ENCODE measurements around the gene BAMBI.

BAMBI gene

DNA sequence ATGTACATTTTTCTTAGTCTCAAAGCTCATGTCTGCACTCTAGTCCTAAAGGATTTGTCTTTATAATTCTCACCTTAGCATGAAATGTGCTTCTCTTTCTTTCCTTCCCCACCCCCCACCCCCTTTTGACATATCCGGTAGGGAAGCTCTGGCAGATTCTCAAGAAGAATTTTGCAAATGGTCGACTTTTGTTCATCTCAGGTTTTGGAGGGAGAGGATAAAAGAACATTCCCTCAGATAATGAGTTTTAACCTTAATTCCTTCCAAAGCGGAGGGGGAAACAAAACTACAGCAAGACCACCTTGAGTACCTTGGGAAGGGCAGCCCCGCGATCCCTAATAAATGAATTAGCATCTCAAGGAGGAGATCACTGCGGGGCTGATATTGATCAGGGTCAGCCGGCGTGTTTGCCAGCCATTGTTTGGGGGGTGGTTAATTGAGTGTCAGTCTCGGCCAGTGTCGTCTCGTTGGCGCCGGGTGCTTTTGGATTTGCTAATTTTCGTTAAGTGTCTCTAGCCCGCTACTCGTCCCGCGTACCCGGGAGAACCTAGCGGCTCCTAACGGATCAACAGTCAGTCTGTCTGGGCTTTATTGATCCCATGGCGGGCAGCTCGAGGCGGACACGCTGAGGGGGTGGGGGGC lies 874 bp upstream of the BAMBI start:
- DNase-seq = no peak

DNA sequence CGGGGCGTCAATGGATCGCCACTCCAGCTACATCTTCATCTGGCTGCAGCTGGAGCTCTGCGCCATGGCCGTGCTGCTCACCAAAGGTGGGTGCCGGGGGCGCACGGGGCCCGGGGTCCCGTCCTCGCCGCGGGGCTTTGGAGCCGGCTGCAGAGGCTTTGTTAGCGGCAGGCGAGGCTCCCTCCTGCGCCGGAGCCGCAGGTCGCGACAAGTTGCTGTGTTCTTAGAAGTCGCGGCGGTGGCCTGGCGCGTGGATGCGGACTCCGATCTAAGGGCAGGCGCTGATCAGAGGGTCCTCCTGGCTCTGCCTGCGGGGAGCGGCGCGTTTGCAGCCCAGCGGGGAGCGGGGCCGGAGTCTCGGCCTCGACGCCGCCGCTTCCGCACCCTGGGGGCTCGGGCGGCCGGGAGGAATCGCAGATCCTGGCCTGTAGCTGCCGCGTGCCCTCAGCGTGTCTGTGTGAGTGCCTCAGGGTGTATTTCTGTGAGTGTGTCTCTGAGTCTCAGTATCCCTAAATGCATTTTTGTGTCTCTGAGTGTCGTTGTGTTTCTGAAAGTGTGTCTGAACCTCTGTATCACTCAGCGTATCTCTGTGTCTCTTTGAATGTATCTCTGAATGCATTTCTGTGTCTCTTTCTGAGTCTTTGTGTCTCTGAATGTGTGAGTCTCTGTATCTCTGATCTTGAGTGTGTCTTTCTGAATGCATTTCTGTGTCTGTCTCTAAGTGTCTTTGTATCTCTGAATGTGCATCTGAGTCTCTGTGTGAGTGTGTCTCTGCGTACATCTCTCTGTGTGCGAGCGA lies 766 bp downstream of the BAMBI start:
- DNase-seq = no peak

DNA sequence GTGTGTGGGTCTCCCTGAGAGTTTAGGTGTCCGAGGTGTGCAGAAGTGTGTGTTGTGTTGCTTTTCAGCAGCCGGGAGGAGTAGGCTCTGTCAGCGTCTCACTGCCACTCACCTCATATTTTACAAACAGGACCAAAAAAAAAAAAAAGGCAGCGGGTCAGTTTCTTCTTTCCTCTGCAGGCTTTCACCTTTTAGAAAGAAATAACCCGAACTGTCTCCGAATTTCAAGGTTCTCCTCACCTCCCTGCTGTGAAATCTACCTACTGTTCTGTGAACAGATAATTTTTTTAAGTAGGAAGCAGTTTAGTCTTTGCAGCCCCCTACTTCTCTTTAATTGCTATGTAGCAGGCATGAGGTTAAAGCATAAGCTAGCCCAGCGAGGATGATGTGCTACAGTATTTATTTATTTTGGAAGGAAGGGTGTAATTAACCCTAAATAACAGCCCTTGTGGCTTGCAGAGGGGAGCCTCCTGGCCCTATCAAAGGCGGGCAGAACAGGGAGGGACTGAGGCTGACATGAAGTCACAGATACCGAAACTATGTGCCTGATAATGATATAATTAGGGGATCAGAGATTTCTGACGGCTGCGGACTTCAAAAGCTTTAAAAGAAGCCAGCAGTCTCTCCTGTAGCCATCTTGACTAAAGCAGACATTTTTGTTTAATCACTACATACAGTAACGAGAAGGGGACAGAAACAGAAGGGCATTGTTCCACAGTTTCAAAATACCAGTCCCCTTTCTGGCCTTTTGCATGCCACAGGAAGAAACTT lies 1.6 kb downstream of the BAMBI start:
- no peak for DNase-seq

DNA sequence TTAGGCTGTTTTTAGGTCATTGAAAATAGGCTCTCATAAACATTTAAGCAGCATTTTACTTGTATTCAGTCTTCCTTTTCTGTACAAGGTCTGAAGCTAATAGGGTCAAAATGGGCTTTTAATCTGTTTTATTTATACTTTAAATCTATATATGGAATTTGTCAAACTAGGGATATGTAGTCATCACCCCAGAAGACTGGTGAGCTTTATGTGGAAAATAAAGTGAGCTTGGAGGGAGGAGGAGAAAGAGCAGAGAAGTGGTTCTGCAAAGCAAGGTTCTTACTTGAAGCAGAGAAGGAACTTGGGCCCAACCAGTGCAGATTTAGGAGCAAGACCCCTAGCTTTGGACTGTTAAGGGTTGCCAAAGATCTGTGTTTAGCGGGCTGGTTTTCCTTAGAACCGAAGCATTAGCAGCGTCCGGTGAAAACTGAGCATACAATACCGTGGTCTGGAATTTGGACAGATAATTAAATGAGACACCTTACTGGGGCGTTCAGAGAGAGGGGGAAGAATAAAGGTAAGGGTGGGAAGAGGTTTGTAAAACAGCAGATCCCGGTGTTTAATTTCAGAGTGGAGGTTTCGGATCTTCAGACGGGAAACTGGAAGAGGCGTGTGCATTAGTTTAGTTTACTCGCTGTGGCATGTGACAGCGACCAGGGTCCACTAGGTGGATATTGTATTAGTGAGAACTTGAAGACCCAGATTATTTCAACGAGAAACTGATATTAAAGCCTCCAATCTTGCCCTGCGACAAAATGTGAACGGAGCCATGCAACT lies 2.4 kb downstream of the BAMBI start:
- no peak for DNase-seq

DNA sequence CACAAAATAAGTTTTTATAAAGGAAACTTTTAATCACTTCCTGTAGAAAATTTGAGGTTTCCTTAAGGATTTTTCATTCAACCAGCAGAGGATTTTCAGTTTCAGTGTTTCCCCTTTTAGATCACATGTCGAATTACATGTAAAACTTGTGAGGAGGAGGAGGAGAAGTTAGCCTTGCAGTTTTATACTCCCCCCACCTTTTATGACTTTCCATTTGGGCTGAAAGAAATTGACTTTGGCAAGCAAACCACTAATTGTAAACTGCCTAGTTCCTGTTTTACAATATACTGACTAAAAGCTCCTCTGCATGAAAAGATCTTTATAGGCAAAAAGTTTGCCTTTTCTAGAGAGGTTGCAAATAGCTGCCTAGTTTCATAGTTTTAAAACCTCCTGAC lies 3.0 kb downstream of the BAMBI start:
- DNase-seq = no peak

DNA sequence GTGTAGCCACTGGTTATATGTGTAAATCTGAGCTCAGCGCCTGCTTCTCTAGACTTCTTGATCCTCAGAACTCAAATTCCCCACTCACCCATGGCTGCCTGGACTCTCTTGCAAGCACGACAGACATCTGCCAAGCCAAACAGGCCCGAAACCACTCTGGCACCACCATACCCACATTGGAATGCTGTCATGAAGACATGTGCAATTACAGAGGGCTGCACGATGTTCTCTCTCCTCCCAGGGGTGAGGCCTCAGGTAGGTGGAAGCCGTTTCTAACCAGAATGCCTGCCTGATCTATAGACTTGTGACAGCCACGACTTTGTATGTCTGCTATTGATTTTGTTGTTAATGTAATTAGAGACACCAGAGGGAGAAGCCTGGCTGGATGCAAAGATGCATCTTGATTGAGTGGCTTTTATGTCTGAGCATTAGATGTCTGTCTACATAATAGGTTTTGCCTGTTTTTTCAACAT lies 4.0 kb downstream of the BAMBI start:
- no peak for DNase-seq

DNA sequence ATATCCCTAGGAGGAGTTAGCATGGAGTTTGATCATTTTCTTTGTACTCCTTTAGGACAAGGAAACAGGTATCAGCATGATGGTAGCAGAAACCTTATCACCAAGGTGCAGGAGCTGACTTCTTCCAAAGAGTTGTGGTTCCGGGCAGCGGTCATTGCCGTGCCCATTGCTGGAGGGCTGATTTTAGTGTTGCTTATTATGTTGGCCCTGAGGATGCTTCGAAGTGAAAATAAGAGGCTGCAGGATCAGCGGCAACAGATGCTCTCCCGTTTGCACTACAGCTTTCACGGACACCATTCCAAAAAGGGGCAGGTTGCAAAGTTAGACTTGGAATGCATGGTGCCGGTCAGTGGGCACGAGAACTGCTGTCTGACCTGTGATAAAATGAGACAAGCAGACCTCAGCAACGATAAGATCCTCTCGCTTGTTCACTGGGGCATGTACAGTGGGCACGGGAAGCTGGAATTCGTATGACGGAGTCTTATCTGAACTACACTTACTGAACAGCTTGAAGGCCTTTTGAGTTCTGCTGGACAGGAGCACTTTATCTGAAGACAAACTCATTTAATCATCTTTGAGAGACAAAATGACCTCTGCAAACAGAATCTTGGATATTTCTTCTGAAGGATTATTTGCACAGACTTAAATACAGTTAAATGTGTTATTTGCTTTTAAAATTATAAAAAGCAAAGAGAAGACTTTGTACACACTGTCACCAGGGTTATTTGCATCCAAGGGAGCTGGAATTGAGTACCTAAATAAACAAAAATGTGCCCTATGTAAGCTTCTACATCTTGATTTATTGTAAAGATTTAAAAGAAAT lies 4.8 kb downstream of the BAMBI start:
- DNase-seq = no peak

DNA sequence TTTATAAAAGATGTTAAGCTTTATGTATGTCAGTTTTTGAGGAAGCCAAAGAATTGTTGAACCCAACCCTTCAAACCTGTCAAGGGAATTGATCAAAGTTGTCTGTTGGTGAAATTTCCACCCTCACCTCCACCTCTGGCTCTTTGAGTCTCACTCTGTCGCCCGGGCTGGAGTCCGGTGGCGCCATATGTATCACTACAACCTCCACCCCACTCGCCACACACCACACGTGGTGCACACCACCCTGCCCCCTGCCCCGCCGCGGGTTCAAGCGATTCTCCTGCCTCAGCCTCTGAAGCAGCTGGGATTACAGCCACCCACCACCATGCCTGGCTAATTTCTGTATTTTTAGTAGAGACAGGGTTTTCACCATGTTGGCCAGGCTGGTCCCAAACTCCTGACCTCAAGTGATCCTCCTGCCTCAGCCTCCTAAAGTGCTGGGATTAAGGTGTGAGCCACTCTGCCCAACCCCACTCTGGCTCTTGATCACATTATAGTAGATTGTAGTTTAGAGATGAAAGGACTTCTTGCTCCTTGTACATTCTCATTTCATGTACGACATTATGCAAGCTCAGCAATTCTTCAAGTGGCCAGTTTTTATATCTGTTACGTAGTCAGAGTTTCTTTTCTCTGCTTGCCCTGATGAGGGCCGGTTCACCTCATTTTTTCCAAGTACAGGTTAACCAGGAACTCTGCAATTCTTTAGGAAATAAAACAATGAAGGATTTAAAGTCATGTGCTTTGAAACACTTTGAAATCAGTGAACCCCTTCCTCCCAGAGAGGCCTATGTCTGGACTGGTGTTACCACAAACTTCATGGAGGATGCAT lies 7.0 kb downstream of the BAMBI start:
- DNase-seq = no peak

DNA sequence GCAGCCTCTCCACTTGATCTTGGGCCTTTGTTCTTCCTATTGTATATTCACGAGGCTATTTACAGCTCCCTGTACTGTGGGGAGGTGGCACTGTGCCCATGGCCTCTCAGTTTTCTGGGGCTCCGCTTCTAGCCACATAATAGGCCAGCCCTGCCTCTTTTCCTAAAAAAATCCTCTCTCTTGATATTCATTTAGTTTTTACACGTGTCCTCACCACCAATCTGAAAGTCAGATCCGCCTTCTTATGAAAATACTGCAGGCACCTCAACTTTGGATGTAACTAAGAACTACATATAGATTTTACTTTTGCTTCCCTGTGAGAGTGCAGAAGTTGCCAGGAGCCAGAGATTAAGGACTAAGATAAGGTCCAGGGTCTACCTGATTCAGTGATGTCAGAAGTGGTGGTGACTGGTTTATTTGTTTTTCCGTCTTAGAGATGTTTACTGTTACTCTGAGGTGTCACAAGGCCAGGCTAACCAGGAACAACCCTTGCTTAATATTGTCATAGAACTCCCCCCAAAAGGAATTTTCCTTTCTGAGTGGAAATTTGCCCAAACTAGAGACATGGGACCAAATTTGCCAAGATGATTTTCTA lies 7.8 kb downstream of the BAMBI start:
- DNase-seq = no peak

DNA sequence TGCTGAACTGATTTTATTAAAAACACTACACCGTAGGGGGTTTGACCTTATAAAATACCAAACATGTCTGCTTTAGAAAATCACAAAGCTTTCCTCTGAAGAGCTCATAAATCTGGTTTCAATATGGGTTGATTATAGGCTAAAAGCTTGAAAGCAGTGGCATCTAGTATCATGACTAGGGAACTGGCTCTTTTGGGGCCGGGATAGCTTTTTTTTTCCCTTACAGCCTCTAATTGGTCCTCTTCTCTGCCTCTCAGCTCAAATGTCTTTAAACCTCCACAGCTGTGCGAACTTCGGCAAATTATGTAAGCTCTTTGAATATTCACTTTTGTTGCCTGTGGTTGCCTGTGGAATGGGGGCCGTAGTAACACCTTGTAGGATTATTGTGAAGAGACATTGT lies 8.4 kb downstream of the BAMBI start:
- DNase-seq = no peak

DNA sequence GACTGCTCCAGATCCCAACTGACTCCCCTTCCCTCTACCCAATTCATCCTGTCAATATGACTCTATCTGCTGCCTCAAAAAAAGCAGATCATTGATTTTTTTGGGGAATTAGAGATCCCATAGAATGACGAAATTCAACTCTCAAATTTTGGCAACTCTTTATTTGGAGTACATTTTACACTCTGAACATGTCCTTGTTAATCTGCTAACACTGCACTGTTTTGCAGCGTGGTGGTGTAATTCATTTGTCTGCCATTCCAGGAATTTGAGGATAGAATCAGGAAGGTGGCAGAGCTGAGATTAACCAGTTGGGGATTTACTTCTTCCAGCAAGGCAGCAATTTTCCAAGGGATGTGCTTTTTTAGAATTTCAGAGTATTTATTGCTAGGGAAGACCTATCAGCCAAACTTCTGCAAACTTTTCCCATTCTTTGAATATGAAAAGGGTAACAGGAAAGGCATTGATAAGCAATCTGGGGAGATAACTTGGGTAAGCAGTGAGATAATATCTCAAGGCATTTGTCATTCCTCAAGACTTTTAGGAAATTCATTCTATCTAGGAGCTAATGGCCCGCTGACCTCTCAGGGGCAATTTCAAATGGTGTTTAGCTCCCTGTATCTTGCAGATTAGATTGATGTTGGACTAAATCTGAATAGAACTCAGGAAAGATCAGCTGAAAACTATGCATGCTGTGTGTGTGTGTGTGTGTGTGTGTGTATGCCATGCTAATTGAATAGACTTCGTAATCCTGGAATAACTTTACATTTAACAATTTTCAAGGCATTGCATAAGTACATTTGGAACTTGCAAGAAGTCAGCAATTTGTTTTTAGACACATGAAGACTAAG lies 9.7 kb downstream of the BAMBI start:
- no peak for DNase-seq

DNA sequence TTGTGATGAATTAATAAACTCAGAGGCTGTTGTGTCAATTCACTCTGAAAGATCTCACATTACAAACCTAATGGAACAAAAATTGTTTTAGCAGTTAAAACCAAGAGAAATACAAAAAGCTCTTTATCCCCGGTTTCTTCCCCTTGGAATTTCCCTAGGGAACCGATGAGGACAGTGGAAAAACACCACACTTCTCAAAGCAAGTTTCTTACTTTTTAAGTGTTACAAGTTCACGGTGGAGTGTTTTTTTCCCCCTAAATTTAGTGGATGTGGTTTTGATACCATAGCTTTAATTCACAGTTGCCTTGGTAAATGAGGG lies 10.3 kb downstream of the BAMBI start:
- DNase-seq = no peak

DNA sequence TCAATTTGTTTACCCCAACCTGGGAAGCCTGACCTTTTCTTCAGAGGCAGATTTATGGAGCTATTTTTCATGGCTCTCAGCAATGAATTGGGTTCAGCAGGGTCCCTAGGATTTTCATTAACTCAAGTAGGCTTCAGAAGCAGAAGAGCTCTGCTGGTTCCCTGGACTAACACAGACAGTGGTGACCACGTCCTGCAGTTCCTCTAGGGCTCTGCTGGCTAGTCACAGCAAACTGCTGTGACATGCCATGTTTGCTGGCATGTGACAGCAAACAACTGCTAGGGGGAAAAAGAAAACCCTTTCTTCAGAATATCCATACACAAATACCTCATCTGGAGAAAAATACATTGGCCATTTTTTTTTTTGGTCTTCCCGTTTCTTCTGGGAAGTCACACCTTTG lies 13.2 kb downstream of the BAMBI start:
- no peak for DNase-seq

DNA sequence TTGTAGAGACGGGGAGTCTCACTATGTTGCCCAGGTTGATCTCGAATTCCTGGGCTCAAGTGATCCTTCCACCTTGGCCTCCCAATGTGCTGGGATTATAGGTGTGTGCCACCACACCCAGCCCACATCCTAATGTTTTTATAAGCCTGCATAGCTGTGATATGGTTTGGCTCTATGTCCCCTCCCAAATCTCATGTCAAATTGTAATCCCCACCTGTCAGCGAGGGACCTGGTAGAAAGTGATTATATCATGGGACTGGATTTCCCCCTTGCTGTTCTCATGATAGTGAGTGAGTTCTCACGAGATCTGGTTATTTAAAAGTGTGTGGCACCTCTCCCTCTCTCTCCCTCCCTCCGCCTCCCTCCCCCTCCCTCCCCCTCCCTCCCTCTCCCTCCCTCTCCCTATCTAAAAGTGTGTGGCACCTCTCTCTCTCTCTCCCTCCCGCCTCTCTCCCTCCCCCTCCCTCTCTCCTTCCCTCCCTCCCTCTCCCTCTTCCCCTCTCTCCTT lies 13.9 kb downstream of the BAMBI start:
- no peak for DNase-seq

DNA sequence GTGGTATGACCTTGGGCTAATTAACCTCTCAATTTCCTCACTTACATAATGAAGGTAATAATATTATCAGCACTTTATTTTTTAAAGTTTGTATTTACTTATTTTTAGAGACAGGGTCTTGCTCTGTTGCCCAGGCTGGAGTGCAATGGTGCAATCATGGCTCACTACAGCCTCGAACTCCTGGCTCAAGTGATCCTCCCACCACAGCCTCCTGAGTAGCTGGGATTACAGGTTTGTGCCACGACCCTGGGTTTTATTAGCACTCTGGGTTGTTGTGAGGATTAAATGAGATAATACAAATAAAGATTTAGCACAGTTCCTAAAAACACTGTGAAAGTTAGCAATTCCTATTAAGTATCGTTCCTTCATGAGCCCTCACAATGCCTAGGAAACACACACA lies 14.7 kb downstream of the BAMBI start:
- no peak for DNase-seq

DNA sequence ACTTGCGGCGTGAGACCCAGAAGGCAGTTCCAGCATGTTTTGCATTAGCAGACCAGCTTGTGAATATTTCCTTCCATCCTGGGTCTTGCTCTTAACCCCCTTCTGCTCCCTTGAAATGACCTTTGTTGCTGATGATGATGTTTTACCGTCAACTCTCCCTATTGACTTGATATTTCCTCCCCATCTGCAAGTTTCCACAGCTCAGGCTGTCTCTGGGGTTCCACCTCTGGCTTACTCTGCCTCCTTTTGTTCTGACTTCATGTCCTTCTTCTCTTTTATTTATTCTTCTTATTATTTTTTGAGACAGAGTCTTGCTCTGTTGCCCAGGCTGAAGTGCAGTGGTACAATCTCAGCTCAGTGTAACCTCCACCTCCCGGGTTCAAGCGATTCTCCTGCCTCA lies 17.2 kb downstream of the BAMBI start:
- no peak for DNase-seq

DNA sequence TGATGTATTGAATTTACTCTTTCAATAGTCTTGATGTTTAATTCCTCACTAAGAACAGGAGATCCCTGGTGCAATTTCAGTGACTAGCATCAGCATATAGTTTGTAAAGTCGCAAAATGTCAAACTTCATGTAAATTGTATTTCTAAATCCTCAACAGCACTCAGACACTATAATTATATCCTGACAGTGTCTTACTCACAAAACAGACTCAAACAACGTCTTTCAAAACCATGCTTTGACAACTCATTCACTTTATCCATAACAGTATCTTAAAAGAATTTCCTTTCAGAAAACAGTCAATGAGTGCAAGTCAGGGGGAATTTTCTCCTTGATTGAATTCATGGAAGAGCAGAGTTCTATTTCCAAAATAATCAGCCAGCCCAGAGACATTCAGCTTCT lies 20.8 kb downstream of the BAMBI start:
- DNase-seq = no peak

DNA sequence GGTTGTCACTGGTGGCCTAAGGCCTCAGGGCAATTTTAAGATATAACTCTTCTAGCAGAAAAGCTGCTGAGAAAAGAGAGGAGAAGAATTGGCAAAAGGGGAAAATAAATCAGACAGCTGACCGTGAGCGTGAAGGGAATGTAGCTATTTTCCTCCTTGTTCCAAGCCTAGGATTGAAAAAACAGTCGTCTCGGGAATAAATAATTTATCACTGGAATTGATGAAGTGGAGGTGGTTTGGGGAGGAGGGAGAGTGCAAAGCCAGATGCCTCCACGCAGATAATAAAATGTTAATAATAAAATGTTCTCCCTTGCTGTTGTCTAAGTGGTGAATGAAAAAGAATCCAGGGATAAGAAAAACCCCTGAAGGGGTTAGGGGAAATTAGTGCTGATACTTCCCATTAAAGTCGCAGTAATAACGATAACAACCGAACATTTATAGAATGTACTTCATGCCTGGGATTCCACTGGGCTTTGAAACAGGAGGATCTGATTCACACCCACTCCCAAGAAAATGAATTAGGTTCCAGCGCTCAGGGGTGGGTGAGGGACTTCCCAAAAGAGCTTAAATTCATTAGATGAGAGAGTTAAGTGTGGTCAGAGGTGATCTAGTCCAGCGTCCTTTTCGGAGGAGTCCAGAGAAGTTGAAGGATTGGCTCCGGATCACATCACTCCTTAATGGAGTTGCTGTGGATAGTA lies 27.3 kb downstream of the BAMBI start:
- no peak for DNase-seq

DNA sequence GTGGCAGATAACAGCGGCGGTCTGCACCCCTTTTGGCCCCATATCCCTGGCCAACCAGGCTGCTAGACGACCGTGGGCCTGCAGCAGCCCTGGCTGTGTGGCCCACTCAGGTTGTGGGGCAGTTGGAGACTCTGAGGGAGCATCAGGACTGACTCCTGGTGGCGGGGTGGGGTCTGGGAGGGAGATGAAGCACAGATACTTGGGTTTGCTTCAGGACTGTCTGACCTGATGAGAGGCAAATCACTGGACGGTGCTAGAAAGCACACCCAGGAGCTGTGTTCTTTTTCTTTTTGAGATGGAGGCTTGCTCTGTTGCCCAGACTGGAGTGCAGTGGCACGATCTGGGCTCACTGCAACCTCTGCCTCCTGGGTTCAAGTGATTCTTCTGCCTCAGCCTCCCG lies 28.2 kb downstream of the BAMBI start:
- DNase-seq = no peak
